PC-9 (cell line): Measurements from ENCODE around the gene OBSCN. TPM values are rescaled to one million over a fixed set of nuclear protein-coding genes. Genes with fewer than 3 reads are reported as not detected.

Experiments used
- BruUV-seq: library from RNA; stranded (reverse); fragments of 400-500 nt; replicated peaks from 2 replicates; lab custom pipeline; 2021; lab: Mats Ljungman, UMichigan
- CTCF ChIA-PET: fragments of 300-600 bp; sonication (Branson Sonifier 250); formaldehyde crosslinking; loops from one replicate; lab custom pipeline; 2022; ENCODE audit warnings: antibody characterized with exemption; lab: Charles Lee
- POLR2A ChIA-PET: fragments of 300-600 bp; sonication (Branson Sonifier 250); formaldehyde crosslinking; loops from one replicate; lab custom pipeline; 2022; ENCODE audit warnings: antibody characterized with exemption; ENCODE audit not compliant: unreplicated experiment; lab: Charles Lee
- DNase-seq, 2 experiments: peaks; one replicate each; pipeline versions ENCODE4 v3.0.0 to v3.0.0-alpha.2; 2015 to 2022; ENCODE audit warnings: mixed read lengths in 1 of 2
- H2AFZ ChIP-seq: fragments of 200-600 bp; sonication (generic); 2 replicates; pipeline ENCODE4 v1.8.1; 2017; ENCODE audit warnings: antibody characterized with exemption
- H3F3A ChIP-seq: fragments of 200-600 bp; sonication (generic); 2 replicates; pipeline ENCODE4 v1.8.1; 2017; ENCODE audit warnings: antibody characterized with exemption, mild to moderate bottlenecking, low read depth; ENCODE audit not compliant: insufficient read depth
- H3K27ac ChIP-seq: fragments of 200-600 bp; sonication (generic); 2 replicates; pipeline ENCODE4 v1.6.1; 2016; ENCODE audit warnings: mixed run types
- H3K27me3 ChIP-seq: fragments of 200-600 bp; sonication (generic); 2 replicates; pipeline ENCODE4 v1.6.1; 2016; ENCODE audit warnings: low read depth, mixed run types; ENCODE audit not compliant: insufficient read depth
- H3K36me3 ChIP-seq: fragments of 200-600 bp; sonication (generic); 2 replicates; pipeline ENCODE4 v1.6.1; 2016; ENCODE audit warnings: low read depth, mixed run types
- H3K4me1 ChIP-seq: fragments of 200-600 bp; sonication (generic); replicated peaks from 2 replicates; pipeline ENCODE4 v1.6.1; 2016; ENCODE audit warnings: mixed run types; ENCODE audit not compliant: insufficient read depth
- H3K4me2 ChIP-seq: fragments of 200-600 bp; sonication (generic); 2 replicates; pipeline ENCODE4 v1.6.1; 2017; ENCODE audit warnings: mixed run types
- H3K4me3 ChIP-seq: fragments of 200-600 bp; sonication (generic); 2 replicates; pipeline ENCODE4 v1.6.1; 2016; ENCODE audit warnings: mixed run types
- H3K79me2 ChIP-seq: fragments of 200-600 bp; sonication (generic); 2 replicates; pipeline ENCODE4 v1.6.1; 2017; ENCODE audit warnings: low read depth, mixed run types
- H3K9me2 ChIP-seq: fragments of 200-600 bp; sonication (generic); 2 replicates; pipeline ENCODE4 v1.8.1; 2017; ENCODE audit warnings: mild to moderate bottlenecking; ENCODE audit not compliant: insufficient read depth
- H3K9me3 ChIP-seq: fragments of 200-600 bp; sonication (generic); 2 replicates; pipeline ENCODE4 v1.8.1; 2016; ENCODE audit warnings: low read depth; ENCODE audit not compliant: insufficient read depth
- H4K20me1 ChIP-seq: fragments of 200-600 bp; sonication (generic); 2 replicates; pipeline ENCODE4 v1.8.1; 2017; ENCODE audit not compliant: insufficient read depth
- EZH2 ChIP-seq: fragments of 200-600 bp; sonication (generic); IDR thresholded peaks from 2 replicates; pipeline ENCODE4 v1.8.0; 2017; ENCODE audit warnings: antibody characterized with exemption, low read depth
- intact Hi-C: fragments of 100-400 bp; cut with micrococcal nuclease; formaldehyde crosslinking; loops from one replicate; pipeline ENCODE4 v1.10.0; 2022; ENCODE audit not compliant: unreplicated experiment
- total RNA-seq: library from RNA; stranded (reverse); gene quantifications from 2 replicates; pipeline ENCODE4 v1.2.3, GENCODE V29; 2021
- TF ChIP-seq, protein P1 (sequence below): fragments of 200-600 bp; sonication (generic); conservative IDR thresholded peaks from 2 replicates; pipeline ENCODE4 v1.6.1; 2017; ENCODE audit warnings: mixed run types, antibody characterized with exemption, mild to moderate bottlenecking, moderate library complexity

Gene OBSCN
- total RNA-seq, 1 experiment from 2014 or later: 62.9 TPM

DNA sequence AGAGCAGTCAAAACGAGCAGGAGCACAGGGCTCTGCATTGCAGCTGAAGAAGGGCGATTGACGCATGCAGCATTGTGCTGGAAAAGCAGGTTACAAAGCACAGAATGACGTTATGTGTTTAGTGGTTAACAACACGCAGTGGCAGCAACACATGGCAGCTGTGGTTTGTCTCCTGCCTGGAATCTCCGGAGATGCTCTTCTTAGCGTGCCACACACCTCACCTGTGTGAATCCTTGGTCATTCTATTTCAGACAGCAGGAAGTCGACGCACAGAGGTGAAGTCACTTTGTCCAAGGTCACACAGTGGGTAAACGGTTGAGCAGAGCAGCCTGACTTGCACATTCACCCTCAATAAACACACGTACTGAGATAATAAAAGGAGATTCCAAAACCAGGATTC is 14.7 kb downstream of the OBSCN start:
- H3K36me3 ChIP-seq: peaks cover 5% of the 10 kb centered on the region; the same call in 1 of the 2 replicates
- no peaks in the 10 kb centered on the region for H4K20me1 ChIP-seq
- no peak overlapping the region for H3K4me3 ChIP-seq
- intact Hi-C loops: no loop called here
- H3F3A ChIP-seq: no peaks in the 10 kb centered on the region
- no peak for TF ChIP-seq EZH2
- TF ChIP-seq, protein P1, sequence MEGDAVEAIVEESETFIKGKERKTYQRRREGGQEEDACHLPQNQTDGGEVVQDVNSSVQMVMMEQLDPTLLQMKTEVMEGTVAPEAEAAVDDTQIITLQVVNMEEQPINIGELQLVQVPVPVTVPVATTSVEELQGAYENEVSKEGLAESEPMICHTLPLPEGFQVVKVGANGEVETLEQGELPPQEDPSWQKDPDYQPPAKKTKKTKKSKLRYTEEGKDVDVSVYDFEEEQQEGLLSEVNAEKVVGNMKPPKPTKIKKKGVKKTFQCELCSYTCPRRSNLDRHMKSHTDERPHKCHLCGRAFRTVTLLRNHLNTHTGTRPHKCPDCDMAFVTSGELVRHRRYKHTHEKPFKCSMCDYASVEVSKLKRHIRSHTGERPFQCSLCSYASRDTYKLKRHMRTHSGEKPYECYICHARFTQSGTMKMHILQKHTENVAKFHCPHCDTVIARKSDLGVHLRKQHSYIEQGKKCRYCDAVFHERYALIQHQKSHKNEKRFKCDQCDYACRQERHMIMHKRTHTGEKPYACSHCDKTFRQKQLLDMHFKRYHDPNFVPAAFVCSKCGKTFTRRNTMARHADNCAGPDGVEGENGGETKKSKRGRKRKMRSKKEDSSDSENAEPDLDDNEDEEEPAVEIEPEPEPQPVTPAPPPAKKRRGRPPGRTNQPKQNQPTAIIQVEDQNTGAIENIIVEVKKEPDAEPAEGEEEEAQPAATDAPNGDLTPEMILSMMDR: no peak
- H3K4me1 ChIP-seq: no peaks in the 10 kb centered on the region
- CTCF ChIA-PET: no interaction called here
- no peak overlapping the region for H3K4me2 ChIP-seq
- H3K27ac ChIP-seq: no peak overlapping the region
- no peak overlapping the region for H2AFZ ChIP-seq
- H3K79me2 ChIP-seq: no peaks in the 10 kb centered on the region
- no peaks in the 10 kb centered on the region for H3K9me3 ChIP-seq
- no peaks in the 10 kb centered on the region for H3K27me3 ChIP-seq
- POLR2A ChIA-PET: interaction anchor here (0.7 kb wide), 1 partner anchor 92 kb away, joined by 6 read pairs; no protein-coding TSS in a partner anchor
- BruUV-seq: no TSS peak
- no peak for DNase-seq
- no peaks in the 10 kb centered on the region for H3K9me2 ChIP-seq

DNA sequence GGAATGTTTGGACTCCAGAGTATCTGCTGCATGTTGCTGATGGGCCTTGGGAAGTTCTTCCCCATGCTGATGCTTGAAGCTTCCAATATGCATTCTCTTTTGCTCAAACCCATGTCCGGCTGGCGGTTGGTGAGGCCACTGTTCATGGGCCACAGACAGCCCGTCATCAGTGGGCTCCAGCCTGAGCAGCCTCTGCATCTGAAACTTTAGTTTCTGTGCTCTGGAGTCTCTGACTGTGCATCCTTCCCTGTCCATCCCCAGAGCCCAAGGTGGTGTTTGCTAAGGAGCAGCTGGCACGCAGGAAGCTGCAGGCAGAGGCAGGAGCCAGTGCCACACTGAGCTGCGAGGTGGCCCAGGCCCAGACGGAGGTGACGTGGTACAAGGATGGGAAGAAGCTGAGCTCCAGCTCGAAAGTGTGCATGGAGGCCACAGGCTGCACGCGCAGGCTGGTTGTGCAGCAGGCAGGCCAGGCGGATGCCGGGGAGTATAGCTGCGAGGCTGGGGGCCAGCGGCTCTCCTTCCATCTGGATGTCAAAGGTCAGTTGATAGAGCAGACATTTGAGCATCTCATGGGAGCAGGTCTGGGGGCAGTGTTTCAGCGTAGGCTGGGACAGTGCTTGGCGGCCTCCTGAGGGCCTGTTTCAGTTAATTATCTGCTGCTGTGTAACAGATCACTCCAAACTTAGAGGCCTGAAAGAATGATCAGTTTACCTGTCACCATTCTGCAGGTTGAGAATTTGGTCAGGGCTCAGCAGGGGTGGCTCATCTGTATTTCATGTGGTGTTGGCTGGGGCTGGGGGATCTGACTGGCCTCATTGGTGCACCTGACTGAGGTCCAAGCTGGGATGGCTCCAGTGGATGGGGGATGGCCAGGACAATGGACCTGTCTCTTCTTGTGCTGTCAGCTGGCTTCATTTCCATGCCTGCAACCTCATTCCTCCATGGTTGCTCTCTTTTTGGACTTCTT is 16.6 kb downstream of the OBSCN start:
- no TSS peak for BruUV-seq
- Histone ChIP-seq H3K4me1 (peaks cover 19% of the 10 kb centered on the region), H3K36me3 (peaks cover 5% of the 10 kb centered on the region; the same call in 1 of the 2 replicates), H3F3A (peaks cover 11% of the 10 kb centered on the region; the same call in 1 of the 2 replicates), H3K27ac (no peak overlapping the region), H3K4me2 (no peak overlapping the region), H2AFZ (no peak overlapping the region), H3K9me3 (no peaks in the 10 kb centered on the region), H4K20me1 (no peaks in the 10 kb centered on the region), H3K9me2 (no peaks in the 10 kb centered on the region), H3K4me3 (no peak overlapping the region), H3K27me3 (no peaks in the 10 kb centered on the region), H3K79me2 (no peaks in the 10 kb centered on the region)
- intact Hi-C loops: no loop called here
- TF ChIP-seq, protein P1: no peak
- TF ChIP-seq EZH2: no peak
- no peak for DNase-seq
- CTCF ChIA-PET: no interaction called here
- POLR2A ChIA-PET: no interaction called here

DNA sequence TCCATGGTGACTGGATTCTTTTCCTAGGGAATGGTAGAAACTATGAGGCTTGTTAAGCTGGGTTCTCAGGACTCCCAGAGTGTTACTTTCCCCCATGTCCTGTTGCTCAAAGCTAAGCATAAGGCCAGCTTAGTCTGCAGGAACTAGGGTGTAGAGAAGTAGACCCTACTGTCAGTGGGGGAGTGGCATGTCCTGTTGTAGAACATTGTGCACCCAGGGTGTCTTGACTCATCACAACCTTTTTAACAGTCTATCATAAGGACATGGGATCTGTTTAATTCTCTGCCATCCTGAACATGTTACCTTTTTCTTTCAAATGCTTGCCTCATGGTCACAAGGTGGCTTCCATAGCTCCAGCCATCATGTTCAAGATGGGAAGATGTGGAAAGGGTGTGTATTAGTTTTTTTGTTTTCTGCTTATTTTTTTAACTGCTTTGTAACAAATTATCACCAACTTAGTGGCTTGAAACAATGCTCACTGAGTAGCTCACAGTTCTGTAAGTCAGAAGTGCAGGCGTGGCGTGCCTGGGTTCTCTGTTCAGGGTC is 17.4 kb downstream of the OBSCN start:
- ChIA-PET CTCF (no interaction called here), POLR2A (no interaction called here)
- Histone ChIP-seq H3K4me2 (no peak overlapping the region), H3F3A (peaks cover 11% of the 10 kb centered on the region; the same call in 1 of the 2 replicates), H3K9me2 (no peaks in the 10 kb centered on the region), H3K27me3 (no peaks in the 10 kb centered on the region), H3K36me3 (peaks cover 5% of the 10 kb centered on the region; the same call in 1 of the 2 replicates), H3K4me1 (peaks cover 20% of the 10 kb centered on the region), H2AFZ (no peak overlapping the region), H3K4me3 (no peak overlapping the region), H4K20me1 (no peaks in the 10 kb centered on the region), H3K9me3 (no peaks in the 10 kb centered on the region), H3K79me2 (no peaks in the 10 kb centered on the region), H3K27ac (no peak overlapping the region)
- DNase-seq: no peak
- no TSS peak for BruUV-seq
- intact Hi-C loops: no loop called here
- no peak for TF ChIP-seq EZH2
- TF ChIP-seq, protein P1: no peak
